IPS DF 4.7 (cell line): ENCODE results near the gene RAB11FIP3.

Source experiments
- DNase-seq: peaks from one replicate; pipeline ENCODE4 v3.0.0-alpha.2; 2013; ENCODE audit warnings: low spot score; ENCODE audit errors: extremely low read depth

RAB11FIP3 gene

DNA sequence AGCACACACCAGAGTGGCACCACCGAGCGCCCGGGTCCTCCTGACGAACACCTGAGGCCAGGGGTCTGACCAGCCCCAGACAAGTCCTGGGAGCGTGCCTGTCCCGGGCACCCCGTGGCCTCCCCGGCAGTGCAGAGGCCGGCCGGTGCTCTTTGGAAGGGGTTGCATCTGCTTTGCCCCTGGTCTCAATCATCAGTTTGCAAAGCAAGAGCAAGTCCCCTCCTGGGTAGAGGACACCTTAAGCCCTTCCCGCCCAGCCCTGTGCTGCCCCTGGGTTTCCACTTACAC is 90.4 kb downstream of the RAB11FIP3 start:
- DNase-seq: no peak

GRCh38 chr16:516301-516700 is 90.9 kb downstream of the RAB11FIP3 start:
- DNase-seq: no peak

DNA sequence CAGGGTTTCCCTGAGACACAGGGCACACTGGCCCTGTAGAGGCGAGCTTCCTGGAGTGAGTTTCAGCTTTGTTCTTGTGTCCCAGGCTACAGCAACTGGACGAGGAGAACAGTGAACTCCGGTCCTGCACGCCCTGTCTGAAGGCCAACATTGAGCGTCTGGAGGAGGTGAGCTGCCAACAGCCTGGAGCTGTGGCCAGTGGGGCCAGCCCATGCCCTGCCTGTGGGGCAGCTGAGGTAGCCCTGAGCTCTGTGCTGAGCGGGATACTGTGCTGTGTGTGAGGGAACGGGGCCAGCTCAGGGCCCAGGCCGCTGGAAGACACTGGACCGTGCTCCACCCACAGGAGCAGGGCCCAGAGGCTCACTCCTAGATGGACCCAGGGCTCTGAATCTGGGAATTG is 93.4 kb downstream of the RAB11FIP3 start:
- no peak for DNase-seq

GRCh38 chr16:519425-519824 is 94.0 kb downstream of the RAB11FIP3 start:
- no peak for DNase-seq

DNA sequence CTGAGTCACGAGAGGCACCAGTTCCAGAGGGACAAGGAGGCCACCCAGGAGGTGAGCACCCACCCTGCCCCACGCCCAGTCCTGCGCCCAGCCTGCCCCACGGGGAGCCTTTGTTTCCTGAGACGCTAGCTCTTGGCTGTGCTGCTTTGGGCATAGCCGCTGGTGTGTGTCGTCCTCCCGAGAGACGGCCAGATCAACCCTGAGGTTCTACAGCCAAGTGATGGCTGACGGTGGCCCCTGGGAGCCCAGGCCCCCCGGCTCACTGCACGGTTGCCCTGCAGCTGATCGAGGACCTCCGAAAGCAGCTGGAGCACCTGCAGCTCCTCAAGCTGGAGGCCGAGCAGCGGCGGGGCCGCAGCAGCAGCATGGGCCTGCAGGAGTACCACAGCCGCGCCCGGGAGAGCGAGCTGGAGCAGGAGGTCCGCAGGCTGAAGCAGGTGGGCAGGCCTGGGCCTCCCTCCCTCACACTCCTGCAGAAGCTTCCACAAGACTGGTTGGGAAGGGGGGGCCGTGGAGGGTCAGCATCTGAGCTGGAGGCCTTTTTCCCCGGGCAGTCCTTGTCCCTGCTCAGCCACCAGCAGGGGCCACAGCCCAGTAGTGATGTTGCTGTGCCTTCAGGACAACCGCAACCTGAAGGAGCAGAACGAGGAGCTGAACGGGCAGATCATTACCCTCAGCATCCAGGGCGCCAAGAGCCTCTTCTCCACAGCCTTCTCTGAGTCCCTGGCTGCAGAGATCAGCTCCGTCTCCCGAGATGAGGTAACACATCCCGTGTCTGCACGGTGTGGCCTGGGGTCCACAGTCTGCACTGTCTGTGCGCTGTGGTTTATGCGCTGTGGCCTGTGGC is 94.6 kb downstream of the RAB11FIP3 start:
- no peak for DNase-seq

DNA sequence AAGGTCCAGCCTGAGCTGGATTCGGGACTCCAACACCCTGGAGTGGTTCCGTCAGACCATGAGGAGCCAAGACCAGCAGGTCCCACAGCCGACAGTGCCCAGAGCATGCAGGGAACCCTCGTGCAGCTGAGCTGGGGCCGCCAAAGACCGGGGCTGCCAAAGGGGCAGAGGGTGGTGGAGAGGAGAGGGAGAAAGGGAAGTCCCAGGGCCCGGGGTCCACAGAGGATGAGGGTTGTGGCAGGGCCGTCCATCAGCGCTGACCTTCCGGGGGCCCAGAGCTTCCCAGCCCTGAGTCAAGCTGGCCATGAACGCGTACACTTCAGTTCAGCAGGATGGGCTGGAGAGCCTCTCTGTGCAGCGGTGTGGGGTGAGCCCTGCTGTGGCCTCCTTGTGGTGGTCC is 95.4 kb downstream of the RAB11FIP3 start:
- DNase-seq: no peak

GRCh38 chr16:521381-522210 is 96.1 kb downstream of the RAB11FIP3 start:
- no peak for DNase-seq

DNA sequence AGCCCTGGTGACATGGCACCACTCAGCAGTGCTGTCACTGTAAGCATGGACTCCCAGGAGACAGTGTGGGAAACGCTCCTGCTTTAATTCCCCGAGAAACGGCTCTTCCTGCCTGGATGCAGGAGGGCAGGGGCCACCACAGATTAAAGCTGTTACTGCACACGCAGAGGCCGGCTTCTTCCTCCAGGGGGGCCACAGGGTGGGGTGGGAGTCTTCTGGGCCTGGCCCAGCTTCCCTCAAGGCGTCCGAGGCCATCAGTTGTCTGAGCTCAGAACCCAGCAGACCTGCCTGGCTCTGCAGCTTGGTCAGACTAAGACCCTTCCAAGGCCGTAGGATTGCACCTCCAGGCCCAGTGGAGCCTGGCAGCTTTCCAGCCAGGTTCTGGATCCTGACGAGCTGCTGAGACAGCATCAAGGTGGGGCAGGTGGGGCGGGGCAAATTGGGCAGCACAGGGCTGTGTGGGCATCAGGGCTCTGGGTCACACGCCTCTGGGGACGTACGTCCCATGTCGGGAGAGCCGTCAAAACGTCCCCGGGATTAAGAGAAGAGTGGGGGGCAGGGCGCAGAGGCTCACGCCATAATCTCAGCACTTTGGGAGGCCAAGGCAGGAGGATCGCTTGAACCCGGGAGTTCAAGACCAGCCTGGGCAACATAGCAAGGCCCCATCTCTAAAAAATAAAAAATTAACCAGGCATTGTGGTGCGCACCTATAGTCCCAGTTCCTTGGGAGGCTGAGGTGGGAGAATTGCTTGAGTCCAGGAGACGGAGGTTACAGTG is 97.1 kb downstream of the RAB11FIP3 start:
- DNase-seq: no peak

- no peak for DNase-seq
These were observed 97.8 kb downstream of the RAB11FIP3 start for GRCh38 chr16:523097-523741.

DNA sequence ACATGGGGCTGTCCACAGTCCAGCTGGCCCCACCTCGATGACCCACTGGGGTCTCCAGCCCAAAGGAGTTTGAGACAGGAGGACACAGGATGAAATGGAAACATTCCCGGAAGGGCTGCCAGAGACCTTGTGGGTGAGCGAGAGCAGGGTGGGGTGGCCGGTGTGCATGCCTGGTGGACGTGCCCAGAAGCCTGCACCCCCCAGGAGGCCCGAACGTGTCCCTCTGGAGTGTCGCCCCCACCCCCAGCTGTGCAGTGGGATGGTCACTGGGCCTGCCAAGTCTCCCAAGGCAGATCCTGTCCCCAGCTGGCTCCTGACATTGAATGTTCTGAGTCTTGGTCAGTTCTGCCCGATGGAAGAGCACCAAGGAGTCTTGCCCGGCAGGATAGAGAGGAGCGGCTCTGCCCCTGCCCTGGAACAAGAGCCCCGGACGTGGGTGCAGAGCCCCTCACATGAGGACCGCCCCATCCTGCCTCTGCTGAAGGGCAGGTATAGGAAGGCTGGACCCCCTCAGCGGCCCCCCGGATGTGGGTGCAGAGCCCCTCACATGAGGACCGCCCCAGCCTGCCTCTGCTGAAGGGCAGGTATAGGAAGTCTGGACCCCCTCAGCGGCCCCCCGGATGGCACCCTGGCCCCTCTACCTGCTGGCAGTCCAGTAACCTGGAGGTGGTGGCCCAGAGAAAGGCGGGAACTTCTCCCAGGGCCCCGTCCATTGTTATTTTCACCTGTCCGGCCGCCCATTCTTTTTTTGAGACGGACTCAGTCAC is 99.0 kb downstream of the RAB11FIP3 start:
- DNase-seq: no peak

GRCh38 chr16:525123-525519 is 99.7 kb downstream of the RAB11FIP3 start:
- no peak for DNase-seq

GRCh38 chr16:525520-526180 is 100.2 kb downstream of the RAB11FIP3 start:
- DNase-seq: no peak

DNA sequence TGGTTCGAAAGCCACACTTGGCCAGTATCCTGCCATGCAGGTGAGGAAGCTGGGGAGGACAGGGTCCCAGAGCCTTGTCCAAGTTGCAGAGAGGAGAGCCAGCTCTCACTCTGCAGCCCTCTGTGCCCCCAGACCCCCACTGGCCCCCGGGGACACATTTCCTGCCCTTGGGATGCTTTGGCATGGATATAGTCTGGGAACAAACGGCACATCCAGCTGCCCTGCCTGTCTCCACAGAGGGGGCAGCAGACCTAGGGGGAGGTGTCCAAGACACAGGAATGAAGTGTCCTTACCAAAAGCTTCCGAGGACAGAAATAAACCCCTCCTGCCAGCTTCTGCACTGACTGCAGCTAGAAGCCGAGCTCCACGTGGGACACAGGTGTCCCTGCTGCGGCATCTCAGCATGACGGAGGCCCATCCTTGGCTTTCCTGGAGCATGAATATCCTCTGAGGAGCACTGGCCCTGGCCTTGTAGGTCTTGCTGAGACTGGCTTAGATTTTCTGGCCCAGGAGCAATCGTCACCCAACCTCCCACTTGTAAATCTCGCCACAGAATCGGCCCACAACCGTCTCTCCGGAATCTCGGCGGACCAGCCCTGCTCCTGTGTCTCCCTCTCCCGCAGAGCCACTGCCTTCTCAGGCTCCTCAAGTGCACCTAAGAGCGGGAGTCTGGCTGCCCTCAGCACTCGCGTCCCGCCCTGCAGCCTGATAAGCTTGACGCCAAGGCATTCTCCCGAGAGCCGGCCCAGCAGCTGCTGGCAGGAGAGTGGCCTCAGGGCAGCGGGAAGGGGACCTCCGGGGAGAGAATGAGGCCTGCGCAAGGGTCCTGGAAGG is 100.9 kb downstream of the RAB11FIP3 start:
- no peak for DNase-seq

DNA sequence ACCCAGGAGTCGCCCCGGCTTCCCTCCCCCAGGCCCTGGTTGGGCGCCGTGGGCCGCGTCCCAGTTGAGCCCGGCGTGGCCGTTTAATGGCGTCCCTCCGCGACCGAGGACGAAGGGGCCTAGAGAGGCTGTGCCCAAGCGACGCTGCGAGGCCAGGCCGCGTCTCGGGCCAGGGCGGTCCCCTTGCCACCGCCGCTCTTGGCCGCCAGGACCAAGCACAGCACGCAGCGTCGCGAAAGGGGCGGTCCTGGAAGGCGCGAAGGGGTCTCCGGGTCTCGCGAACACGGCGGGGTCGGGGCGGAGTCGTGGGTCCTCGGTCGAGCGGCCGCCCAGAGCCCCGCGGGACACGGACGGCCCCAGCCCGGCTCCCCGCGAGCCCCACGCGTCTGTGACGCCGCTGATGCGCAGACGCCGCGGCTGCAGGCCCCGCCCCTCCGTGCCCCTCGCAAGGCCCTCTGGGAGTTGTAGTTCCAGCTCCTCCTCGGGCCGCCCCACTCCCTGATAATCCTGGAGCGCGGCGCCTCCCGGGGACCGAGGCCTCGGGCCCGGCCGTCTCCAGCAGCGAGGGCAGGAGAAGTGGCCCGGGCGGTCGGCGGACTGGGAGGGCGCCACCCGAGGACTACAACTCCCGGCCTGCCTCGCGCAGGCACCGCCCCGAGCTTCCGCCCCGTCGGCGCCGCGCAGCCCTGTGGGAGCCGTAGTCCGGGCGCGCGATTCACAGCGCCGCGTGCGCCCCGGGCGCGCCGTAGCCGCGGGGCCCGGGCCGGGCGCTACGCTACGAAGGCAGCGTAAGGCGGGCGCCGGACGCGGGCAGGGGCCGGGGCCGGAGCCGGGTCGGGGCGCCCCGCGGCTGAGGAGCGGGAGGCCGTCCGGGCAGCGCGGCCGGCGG is 101.8 kb downstream of the RAB11FIP3 start, which contains the start of gene CAPN15:
Gene CAPN15, plus strand, starts transcription at position 698 of the 889 bp plus-strand sequence. CDS start 19,127 bp downstream, outside the sequence.
- no peak for DNase-seq

DNA sequence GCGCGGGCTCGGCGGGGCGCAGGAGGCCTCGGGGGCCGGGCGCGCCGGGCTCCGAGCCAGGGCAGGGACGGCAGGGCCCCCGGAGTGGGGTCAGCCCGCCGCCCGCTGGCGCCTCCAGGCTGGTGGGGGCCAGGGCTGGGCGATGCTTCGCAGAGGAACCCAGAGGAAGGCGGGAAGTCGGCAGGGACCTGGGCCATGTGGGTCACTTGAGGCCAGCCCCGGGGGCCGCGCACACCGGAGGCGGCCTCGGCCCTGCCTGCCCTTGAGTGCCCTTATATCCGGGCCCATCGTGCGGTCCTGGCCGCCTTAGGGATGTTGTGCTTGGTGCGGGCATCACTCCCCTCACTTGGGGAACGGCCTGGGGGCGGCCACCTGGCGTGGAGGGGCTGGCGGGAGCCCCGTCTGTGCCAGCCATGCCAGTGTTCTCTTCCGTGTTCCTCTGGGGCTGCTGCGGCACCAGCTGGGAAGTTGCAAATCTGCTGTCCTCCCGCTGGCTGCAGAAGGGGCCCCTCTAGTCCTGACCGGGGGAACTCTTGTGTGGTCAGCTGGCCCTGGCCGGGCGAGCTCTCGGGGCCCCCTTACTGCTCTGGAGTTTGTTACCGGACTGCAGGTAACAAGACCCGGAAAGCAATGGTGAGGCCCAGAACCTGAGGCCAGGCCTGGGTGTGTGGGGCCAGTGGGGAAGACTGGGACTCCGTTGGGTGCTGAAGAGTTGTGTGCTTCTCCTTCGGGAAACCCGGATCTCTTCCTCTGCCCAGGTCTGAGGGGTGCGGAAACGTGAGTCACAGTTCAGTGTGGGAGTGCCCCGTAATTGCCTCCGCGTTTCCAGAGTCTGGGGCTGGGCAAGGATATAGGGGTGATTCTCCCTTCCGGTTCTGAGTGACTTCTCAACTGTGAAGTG is 102.9 kb downstream of the RAB11FIP3 start:
- no peak for DNase-seq

GRCh38 chr16:529012-529575 is 103.6 kb downstream of the RAB11FIP3 start:
- no peak for DNase-seq
